GM23338 (cell line): ENCODE data around the gene TENT4A. TPM values are rescaled to one million over a fixed set of nuclear protein-coding genes. Genes with fewer than 3 reads are reported as not detected.

Experiments
- ATAC-seq: fragments of 200-7000 bp; cut with Tn5 transposase; 3 replicates; pipeline ENCODE4 v1.9.1; 2020
- DNase-seq: peaks from one replicate; pipeline ENCODE4 v3.0.0-alpha.2; 2015; ENCODE audit warnings: low spot score
- H2AFZ ChIP-seq: fragments of 200-600 bp; sonication (generic); 2 replicates; pipeline ENCODE4 v1.8.0; 2016; ENCODE audit warnings: antibody characterized with exemption, mild to moderate bottlenecking, moderate library complexity
- H3F3A ChIP-seq: fragments of 200-600 bp; sonication (generic); replicated peaks from 2 replicates; pipeline ENCODE4 v1.8.0; 2017; ENCODE audit warnings: antibody characterized with exemption, mixed run types, low read depth
- H3K27ac ChIP-seq: fragments of 200-600 bp; sonication (generic); 2 replicates; pipeline ENCODE4 v1.6.1; 2016; ENCODE audit warnings: low read depth
- H3K27me3 ChIP-seq: fragments of 200-600 bp; sonication (generic); 2 replicates; pipeline ENCODE4 v1.8.0; 2016; ENCODE audit warnings: mild to moderate bottlenecking, mixed run types, moderate library complexity; ENCODE audit not compliant: insufficient read depth
- H3K36me3 ChIP-seq: fragments of 200-600 bp; sonication (generic); 2 replicates; pipeline ENCODE4 v1.8.0; 2016; ENCODE audit warnings: mild to moderate bottlenecking; ENCODE audit not compliant: insufficient read depth
- H3K4me1 ChIP-seq: fragments of 200-600 bp; sonication (generic); 2 replicates; pipeline ENCODE4 v1.8.0; 2016; ENCODE audit warnings: mild to moderate bottlenecking, moderate library complexity; ENCODE audit not compliant: insufficient read depth
- H3K4me2 ChIP-seq: fragments of 200-600 bp; sonication (generic); 2 replicates; pipeline ENCODE4 v1.7.1; 2017; ENCODE audit warnings: mixed run types
- H3K4me3 ChIP-seq: fragments of 200-600 bp; sonication (generic); 2 replicates; pipeline ENCODE4 v1.6.1; 2016; ENCODE audit warnings: mixed run types
- H3K79me2 ChIP-seq: fragments of 200-600 bp; sonication (generic); replicated peaks from 2 replicates; pipeline ENCODE4 v1.8.0; 2017; ENCODE audit warnings: mild to moderate bottlenecking; ENCODE audit not compliant: insufficient read depth
- H3K9me2 ChIP-seq: fragments of 200-600 bp; sonication (generic); 2 replicates; pipeline ENCODE4 v1.8.0; 2017; ENCODE audit not compliant: insufficient read depth
- H4K20me1 ChIP-seq: fragments of 200-600 bp; sonication (generic); replicated peaks from 2 replicates; pipeline ENCODE4 v1.8.0; 2017; ENCODE audit warnings: mild to moderate bottlenecking; ENCODE audit not compliant: insufficient read depth
- H3K27ac Mint-ChIP-seq: 2 replicates; pipeline ENCODE4 v1.8.0; 2020; ENCODE audit warnings: inconsistent platforms, mild to moderate bottlenecking, moderate library complexity, mixed read lengths
- H3K27me3 Mint-ChIP-seq: 3 replicates; pipeline ENCODE4 v1.8.0; 2022; ENCODE audit warnings: low read depth, mild to moderate bottlenecking, moderate library complexity, mixed read lengths, inconsistent platforms; ENCODE audit not compliant: insufficient read depth, poor library complexity
- H3K36me3 Mint-ChIP-seq: 3 replicates; pipeline ENCODE4 v1.8.0; 2021; ENCODE audit warnings: low read depth, mild to moderate bottlenecking, inconsistent platforms, moderate library complexity, mixed read lengths
- H3K4me1 Mint-ChIP-seq: 3 replicates; pipeline ENCODE4 v1.8.0; 2020; ENCODE audit warnings: mild to moderate bottlenecking, inconsistent platforms, mixed read lengths
- H3K4me3 Mint-ChIP-seq: 3 replicates; pipeline ENCODE4 v1.8.0; 2021; ENCODE audit warnings: moderate library complexity, mild to moderate bottlenecking, inconsistent platforms, mixed read lengths
- H3K9me3 Mint-ChIP-seq: 3 replicates; pipeline ENCODE4 v1.8.0; 2020; ENCODE audit warnings: moderate library complexity, mild to moderate bottlenecking, inconsistent platforms, mixed read lengths
- CREB1 ChIP-seq: fragments of 250-450 bp; sonication (Bioruptor Pico); IDR thresholded peaks from 2 replicates; pipeline ENCODE4 v1.5.0; 2020; ENCODE audit warnings: low read depth, mild to moderate bottlenecking, moderate library complexity
- CTCF ChIP-seq, 2 experiments: fragments of 200-600 bp in 1 of 2; sonication (generic) in 1 of 2; conservative IDR thresholded peaks; 2 replicates each; pipeline versions ENCODE4 v1.5.1 to v1.6.1; 2016 to 2017; ENCODE audit warnings: antibody characterized with exemption in 2 of 2, low read depth in 2 of 2, mild to moderate bottlenecking in 2 of 2, moderate library complexity in 1 of 2
- ETS1 ChIP-seq: IDR thresholded peaks from 2 replicates; pipeline ENCODE4 v1.6.1; 2016; ENCODE audit warnings: antibody characterized with exemption
- EZH2 ChIP-seq: fragments of 200-600 bp; sonication (generic); IDR thresholded peaks from one replicate; pipeline ENCODE4 v1.8.0; 2017; ENCODE audit warnings: antibody characterized with exemption, mild to moderate bottlenecking, low read depth; ENCODE audit not compliant: unreplicated experiment
- EZH2phosphoT487 ChIP-seq: fragments of 200-600 bp; sonication (generic); IDR thresholded peaks from one replicate; pipeline ENCODE4 v1.8.1; 2018; ENCODE audit warnings: antibody characterized with exemption; ENCODE audit not compliant: unreplicated experiment
- JUNB ChIP-seq: IDR thresholded peaks from one replicate; pipeline ENCODE4 v1.6.1; 2016; ENCODE audit warnings: antibody characterized with exemption; ENCODE audit not compliant: unreplicated experiment
- NANOG ChIP-seq: IDR thresholded peaks from 2 replicates; pipeline ENCODE4 v1.6.1; 2016; ENCODE audit warnings: antibody characterized with exemption, borderline replicate concordance
- POLR2AphosphoS5 ChIP-seq: IDR thresholded peaks from 2 replicates; pipeline ENCODE4 v1.6.1; 2016; ENCODE audit warnings: antibody characterized with exemption, low read depth
- REST ChIP-seq: IDR thresholded peaks from one replicate; pipeline ENCODE4 v1.6.1; 2018; ENCODE audit warnings: antibody characterized with exemption; ENCODE audit not compliant: unreplicated experiment
- STAT1 ChIP-seq: IDR thresholded peaks from one replicate; pipeline ENCODE4 v1.6.1; 2016; ENCODE audit warnings: antibody characterized with exemption; ENCODE audit not compliant: unreplicated experiment
- ZNF114 ChIP-seq: fragments of 250-450 bp; sonication (Bioruptor Pico); IDR thresholded peaks from 2 replicates; pipeline ENCODE4 v1.5.0; 2020; ENCODE audit warnings: mild to moderate bottlenecking, moderate library complexity
- ZNF331 ChIP-seq: fragments of 250-450 bp; sonication (Bioruptor Pico); IDR thresholded peaks from 2 replicates; pipeline ENCODE4 v1.5.0; 2020; ENCODE audit warnings: low read depth, mild to moderate bottlenecking, moderate library complexity
- polyA plus RNA-seq: library from polyadenylated mRNA; unstranded; fragments of >200 nt; fragmentation: Nextera tagmentation; extraction: Ambion mirVana; gene quantifications from 2 replicates; pipeline ENCODE4 v1.2.1, GENCODE V29; 2016
- total RNA-seq: library from RNA; depleted of rRNA; stranded (reverse); fragments of >200 nt; shearing (Covaris generic); gene quantifications from 2 replicates; pipeline ENCODE4 v1.2.3, GENCODE V29; 2014

TENT4A gene
- total and polyA plus RNA-seq, 2 experiments from 2014 or later, result 5.3 to 24.0 TPM

GRCh38 chr5:6780802-6781391, 67.7 kb downstream of the TENT4A start:
- no peak overlapping the region for H3K4me3 Mint-ChIP-seq
- H3K4me1 Mint-ChIP-seq, result no peaks in the 10 kb centered on the region
- Histone ChIP-seq H3K36me3 (no peaks in the 10 kb centered on the region), H3K27me3 (no peaks in the 10 kb centered on the region), H3K79me2 (no peaks in the 10 kb centered on the region), H4K20me1 (no peaks in the 10 kb centered on the region), H3K4me3 (no peak overlapping the region), H2AFZ (no peak overlapping the region), H3K27ac (no peak overlapping the region), H3K9me2 (no peaks in the 10 kb centered on the region), H3K4me2 (no peak overlapping the region), H3F3A (no peaks in the 10 kb centered on the region), H3K4me1 (no peaks in the 10 kb centered on the region)
- no peaks in the 10 kb centered on the region; the same call in 2 of the 3 replicates for H3K9me3 Mint-ChIP-seq
- H3K36me3 Mint-ChIP-seq, result no peaks in the 10 kb centered on the region
- H3K27ac Mint-ChIP-seq, result no peak overlapping the region
- peaks cover 1% of the 10 kb centered on the region for H3K27me3 Mint-ChIP-seq
- peak; percentile 74 for DNase-seq
- ATAC-seq, result peak; percentile 56
- TF ChIP-seq CTCF (conservative IDR thresholded peaks at IDR 0.05; ENCODE audit: low read depth in 2 of 2) (peak; percentile 70 to 71), JUNB (no peak)

- Mint-ChIP-seq H3K27ac (no peak overlapping the region), H3K27me3 (peaks cover 1% of the 10 kb centered on the region), H3K9me3 (no peaks in the 10 kb centered on the region; the same call in 2 of the 3 replicates), H3K4me1 (no peaks in the 10 kb centered on the region), H3K4me3 (no peak overlapping the region), H3K36me3 (no peaks in the 10 kb centered on the region)
- H3K27me3 ChIP-seq, result no peaks in the 10 kb centered on the region
- no peak overlapping the region for H3K4me2 ChIP-seq
- no peaks in the 10 kb centered on the region for H3K4me1 ChIP-seq
- DNase-seq (no peak), ATAC-seq (no peak)
- no peaks in the 10 kb centered on the region for H3K79me2 ChIP-seq
- H2AFZ ChIP-seq, result no peak overlapping the region
- no peaks in the 10 kb centered on the region for H3F3A ChIP-seq
- no peak overlapping the region for H3K4me3 ChIP-seq
- no peaks in the 10 kb centered on the region for H4K20me1 ChIP-seq
- H3K27ac ChIP-seq, result no peak overlapping the region
- H3K36me3 ChIP-seq, result no peaks in the 10 kb centered on the region
- no peaks in the 10 kb centered on the region for H3K9me2 ChIP-seq
- no peak for TF ChIP-seq EZH2phosphoT487
- TF ChIP-seq POLR2AphosphoS5, result no peak
- TF ChIP-seq CTCF (conservative IDR thresholded peaks at IDR 0.05; ENCODE audit: low read depth in 2 of 2), result no peak
- no peak for TF ChIP-seq CREB1 (CRISPR knock-in tag)
- no peak for TF ChIP-seq ETS1
- no peak for TF ChIP-seq EZH2
- TF ChIP-seq ZNF114, result no peak
- no peak for TF ChIP-seq NANOG
- TF ChIP-seq JUNB, result no peak
- no peak for TF ChIP-seq ZNF331 (CRISPR knock-in tag)
- no peak for TF ChIP-seq STAT1
- TF ChIP-seq REST, result no peak
Observed at GRCh38 chr5:6781716-6782115, 68.5 kb downstream of the TENT4A start.
